Activated T-cell treated with anti-CD3 and anti-CD28 coated beads for 1 hour (primary cell): Measurements from ENCODE around the gene GMPR.

Source experiments
- DNase-seq: peaks from one replicate; pipeline ENCODE4 v3.0.0-alpha.2; 2020; ENCODE audit warnings: low read depth

GMPR gene

DNA sequence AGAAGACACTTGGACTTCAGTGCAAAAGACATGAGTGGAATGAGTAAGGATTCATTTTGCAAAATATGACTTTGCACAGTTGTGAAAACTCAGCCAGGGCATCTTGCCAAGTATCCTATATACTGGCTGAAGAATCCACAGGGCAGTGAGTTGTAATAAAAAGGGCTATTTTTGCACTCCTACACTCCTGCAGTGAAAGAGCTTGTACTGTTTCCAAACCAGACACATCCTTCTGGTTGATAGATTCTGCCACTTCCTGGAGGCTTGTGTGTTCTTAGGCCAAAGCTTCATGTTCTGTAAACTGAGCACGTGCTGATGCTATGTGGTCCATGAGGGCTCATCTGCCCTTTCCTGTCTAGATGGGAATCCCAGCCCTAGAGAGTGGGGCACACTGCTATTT, 34.9 kb downstream of the GMPR start:
- no peak for DNase-seq

DNA sequence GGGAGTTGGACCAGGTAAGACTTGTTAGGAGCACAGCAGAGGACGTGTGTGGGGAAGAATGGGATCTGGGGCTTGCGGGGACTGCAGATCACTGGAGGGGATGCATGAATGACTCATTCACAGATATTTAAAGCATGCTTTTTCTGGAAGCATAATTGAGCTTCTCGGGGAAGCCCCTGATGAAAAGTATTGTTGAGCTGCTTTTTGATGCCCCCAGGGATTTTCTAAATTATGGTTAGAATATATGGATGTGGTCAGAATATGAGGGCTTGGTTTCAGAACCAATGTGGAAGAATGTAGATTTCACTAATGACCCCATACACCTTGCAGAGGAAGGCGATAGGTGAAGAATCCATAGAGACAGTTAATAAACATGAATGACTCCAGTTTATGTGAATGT, 36.1 kb downstream of the GMPR start:
- no peak for DNase-seq

- DNase-seq = no peak
These were observed 36.6 kb downstream of the GMPR start for GRCh38 chr6:16274885-16275589.

DNA sequence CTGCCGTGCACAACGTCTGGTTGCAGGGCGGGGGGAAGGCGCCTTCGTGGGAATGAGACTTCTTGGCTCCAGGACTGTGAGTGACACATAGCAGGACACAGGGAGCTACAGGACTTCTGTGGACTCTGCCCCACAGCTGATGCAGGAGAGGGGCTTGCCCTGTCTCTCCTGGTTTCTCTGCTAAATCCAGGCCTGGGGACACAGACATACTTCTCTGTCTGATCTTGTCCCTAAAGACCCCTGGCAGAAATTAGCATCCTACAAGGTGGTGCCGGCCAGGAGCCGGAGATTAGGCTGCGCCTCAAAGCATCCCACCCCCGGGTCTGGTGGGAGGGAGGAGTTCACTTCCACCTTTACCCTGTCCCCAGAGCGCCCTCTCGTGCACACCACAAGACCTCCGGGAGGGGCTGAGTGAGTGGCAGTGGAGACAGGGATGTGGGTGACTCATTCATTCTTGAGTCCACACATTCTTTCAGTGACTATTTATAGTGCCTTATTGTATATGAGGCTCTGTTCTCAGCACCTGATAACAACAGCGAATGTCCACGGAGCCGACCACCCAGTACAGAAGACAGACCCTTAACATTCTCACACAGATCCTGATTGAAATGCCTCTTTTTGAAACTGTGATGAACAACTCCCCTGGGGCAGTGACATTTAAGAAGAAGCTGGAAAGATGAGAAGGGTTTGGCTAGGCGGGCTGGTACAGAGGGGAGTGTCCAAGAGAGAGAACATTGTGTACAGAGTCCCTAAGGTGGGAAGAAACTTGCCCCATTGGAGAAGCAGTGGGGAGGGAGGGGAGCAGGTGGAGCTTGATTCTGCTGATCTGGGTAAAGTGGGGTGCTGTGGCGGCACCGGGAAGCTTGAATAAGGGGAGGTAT, 39.0 kb downstream of the GMPR start:
- no peak for DNase-seq

GRCh38 chr6:16278048-16278724, 39.8 kb downstream of the GMPR start:
- no peak for DNase-seq

DNA sequence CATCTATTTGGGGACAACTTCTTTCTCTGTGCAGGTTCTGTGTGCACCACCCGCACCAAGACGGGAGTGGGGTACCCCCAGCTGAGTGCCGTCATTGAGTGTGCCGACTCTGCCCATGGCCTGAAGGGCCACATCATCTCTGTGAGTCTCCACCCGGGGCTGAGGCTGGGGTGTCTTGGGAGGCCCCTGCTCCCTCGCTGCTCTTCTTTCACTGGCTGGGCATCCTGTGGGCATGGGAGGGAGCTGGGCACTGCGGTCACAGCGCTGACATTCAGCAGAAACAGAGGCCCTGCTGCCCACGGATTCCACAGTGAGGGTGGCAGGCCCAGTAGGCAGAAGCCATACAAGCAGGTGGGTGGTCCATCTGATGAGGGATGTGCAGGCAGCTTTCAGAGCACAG, 40.4 kb downstream of the GMPR start:
- DNase-seq = no peak

DNA sequence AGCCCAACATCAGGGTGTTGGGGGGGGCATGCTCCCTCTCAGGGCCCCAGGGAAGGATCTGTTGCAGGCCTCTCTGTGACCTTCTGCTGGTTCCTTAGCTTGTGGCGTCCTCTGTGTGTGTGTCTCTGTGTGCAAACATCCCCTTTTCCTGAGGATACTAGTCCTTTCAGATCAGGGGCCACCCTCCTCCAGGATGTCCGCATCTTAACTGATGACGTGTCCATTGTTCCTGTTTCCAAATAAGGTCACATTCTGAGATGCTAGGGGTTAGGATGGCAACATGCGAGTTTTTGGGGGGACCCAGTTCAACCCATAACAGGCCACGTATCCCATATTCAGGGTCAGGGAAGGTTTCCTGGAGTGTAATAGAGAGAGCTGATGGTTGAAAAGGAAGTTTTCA, 40.9 kb downstream of the GMPR start:
- DNase-seq = no peak

DNA sequence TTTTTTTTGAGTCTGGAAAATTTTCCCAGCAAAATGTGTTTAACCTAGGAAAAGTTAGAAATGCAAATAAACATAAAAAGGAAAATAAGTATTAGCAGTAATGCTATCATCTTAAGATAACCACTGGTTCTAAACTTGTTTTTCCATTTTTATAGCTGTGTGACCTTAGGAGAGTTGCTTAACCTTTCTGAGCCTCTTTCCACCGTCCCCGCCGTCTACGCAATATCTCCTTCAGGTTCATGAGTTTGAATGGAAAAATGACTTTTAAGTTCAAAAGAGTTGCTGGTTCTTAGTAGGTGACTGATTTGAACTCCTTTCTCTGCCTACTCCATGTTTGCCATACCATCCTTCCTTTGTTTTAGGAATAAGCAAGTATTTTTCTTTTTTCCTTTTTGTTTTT, 44.0 kb downstream of the GMPR start:
- DNase-seq = no peak

DNA sequence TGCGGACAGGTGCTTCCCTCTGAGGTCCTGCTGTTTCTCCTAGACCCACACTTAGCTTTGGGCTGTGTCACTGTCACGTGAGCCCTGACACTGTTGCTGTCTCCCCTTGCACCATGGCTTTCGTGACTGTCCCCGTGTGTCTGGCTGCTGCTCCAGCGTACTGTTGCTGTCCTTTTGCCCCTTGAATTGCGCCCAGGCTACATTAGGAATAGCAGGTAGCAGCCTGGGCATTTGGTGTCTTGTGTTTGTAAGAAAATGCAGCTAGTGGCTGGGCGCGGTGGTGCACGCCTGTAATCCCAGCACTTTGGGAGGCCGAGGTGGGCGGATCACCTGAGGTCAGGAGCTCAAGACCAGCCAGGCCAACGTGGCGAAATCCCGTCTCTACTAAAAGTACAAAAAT, 46.1 kb downstream of the GMPR start:
- DNase-seq = no peak

DNA sequence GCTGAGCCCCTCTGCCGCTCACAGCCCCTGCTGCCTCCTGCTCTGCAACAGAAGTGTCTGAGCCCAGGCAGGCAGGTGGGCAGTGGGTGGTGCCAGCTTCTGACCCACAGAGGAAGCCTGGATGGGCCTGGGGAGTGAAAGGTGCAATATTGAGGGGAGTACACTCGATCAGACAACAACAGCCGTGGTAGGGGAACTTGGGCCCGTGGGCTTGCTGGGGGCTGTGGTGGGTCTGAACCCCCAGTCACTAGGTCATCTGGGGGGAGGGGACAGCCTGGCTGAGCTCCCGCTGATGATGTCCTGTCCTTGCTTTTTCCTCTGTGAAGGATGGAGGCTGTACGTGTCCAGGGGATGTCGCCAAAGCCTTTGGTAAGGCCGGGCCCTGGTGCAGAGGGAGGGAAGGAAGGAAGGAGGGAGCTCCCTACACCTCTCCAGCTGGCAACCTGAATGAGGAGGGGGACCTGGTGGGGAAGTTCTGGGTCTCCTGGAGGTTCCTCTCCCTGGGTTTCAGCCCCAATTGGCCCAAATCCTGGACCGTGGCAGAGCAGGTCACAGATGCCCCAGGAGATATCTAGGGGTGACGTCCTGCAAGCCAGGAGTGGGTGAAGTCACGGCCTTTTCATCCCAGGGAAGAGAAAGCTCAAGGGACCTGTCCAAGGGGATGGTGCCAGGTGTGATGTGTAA, 47.2 kb downstream of the GMPR start:
- no peak for DNase-seq

DNA sequence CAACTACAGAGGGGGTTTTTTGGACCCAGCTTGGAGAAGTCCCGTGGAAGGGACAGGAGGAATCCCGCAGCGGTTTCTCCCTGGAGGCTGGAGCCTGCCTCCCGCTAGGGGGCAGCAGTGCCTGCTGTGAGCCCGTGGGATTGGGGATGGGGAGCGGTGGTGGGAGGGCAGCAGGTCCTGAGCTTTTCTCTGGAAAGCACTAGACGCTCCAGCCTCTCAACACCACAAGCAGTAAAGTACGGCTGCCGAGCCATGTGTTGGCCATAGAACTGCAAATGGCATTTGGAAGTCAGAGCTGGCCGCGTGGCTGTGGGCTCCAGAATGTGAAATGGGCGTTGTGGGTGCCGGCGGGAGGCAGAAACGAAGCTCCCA, 47.8 kb downstream of the GMPR start:
- DNase-seq = no peak

- DNase-seq = no peak
These were observed 49.8 kb downstream of the GMPR start for GRCh38 chr6:16288163-16288562.

DNA sequence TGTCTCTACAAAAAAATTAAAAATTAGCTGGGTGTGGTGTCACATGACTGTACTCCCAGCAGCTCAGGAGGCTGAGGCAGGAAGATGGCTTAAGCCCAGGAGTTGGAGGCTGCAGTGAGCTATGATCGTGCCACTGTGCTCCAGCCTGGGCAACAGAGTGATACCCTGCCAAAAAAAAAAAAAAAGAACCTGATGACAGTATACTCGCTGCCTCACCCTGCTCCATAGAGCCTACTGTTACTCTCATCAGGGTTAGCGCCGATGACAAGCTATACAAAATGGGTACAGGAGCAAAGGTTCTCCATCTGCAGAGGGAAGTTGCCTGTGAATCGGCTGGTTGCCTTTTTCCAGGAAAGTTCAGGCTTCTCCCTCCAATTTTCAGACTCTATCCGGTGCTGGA, 53.4 kb downstream of the GMPR start:
- no peak for DNase-seq

- no peak for DNase-seq
These were observed 54.0 kb downstream of the GMPR start for GRCh38 chr6:16292432-16292831.

- DNase-seq = no peak
These were observed 54.6 kb downstream of the GMPR start for GRCh38 chr6:16292942-16293341.

DNA sequence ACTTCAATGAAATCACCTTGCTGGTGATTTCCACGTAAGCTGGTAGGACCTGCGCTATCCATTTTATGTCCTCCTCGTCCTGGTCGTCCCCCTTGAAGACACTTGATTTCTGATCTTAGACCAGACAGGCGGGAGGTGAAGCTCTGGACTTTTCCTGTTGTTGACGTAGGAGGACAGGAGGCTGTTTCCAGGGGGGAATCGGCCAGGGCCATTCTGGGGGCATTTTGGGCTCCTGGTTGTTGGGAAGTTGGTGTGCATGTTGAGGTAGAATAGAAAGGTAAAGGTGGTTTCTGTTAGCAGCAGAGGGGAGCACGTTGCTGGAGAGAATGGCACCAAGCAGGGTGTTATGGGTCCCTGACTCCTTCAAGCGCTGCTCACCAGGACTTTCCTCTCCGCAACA, 56.0 kb downstream of the GMPR start:
- no peak for DNase-seq

DNA sequence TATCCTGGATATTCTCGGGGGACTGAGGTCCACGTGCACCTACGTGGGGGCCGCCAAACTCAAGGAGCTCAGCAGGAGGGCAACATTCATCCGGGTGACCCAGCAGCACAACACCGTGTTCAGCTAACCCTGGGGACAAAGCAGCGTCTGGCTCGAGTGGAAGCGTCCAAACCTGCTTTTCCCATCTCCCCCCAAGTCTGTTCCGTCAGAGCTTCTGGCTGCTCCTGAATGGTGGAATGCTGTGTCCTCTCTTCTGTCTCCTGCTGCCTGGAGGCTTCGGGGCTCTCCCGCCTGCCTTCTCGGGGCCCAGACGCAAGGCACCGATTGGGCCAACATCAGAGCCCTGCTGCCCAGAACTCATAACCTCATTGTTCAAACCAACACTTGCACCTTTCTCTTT, 56.7 kb downstream of the GMPR start:
- DNase-seq = no peak

DNA sequence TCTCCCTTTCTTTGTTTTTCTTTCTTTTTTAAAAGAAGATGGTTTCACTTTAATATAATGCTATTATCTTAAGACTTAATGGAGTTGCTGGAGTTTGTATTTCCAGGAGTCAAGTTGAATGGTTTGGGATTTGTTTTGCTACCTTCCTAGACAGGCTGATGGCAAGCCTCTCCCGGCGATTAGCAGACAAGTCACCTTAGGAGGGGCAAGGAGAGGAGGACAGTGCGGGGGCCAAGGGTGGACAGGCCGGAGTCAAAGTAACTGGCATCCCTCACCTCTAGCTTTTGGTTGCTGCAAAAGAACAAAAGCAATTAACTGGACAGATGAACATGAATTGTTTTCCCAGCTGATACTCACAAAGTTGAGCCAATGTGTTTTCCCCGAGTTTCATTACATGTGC, 57.1 kb downstream of the GMPR start:
- DNase-seq = no peak

DNA sequence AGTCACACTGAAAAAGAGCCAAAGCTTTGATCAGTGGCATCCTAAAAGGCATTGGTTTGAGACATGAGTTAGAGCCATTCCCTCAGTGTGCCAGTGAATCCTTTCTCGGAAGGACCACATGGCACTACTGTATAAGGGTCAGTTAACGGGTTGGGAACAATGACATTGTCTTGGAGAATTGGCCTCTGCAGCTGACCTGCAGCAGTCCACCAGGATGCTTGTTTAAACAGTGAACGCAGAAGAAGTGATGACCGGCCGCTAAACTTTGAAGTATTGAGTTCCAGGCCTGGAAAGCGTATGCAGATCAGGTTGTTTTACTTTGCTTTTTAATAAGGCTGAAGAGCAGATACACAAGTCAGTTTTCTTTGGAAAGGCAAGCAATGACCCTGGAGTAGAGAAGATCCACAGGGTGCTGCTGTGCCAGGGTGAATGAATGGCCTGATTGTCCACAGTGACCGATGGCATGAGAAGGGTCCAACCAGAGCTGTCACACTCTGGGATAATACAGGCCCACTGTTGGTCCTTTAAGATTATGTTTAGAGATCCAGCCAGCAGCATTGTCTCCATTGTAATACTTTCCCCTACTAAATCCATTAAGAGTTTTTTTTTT, 57.8 kb downstream of the GMPR start:
- DNase-seq = no peak

- no peak for DNase-seq
These were observed 61.5 kb downstream of the GMPR start for GRCh38 chr6:16299861-16300260.

GRCh38 chr6:16301511-16301910, 63.1 kb downstream of the GMPR start:
- no peak for DNase-seq
